Fibroblast of lung (primary cell): ENCODE data around the gene ABCA5.

Experiments used
- EZH2 ChIP-seq: IDR thresholded peaks from 2 replicates; pipeline ENCODE4 v1.5.1; 2012; ENCODE audit warnings: low read length, control low read depth, mild to moderate bottlenecking; ENCODE audit errors: missing control alignments
- TF ChIP-seq, protein P1 (sequence below), 2 donors: IDR thresholded peaks in 1 of 2; conservative IDR thresholded peaks in 1 of 2; 1 replicate in 1 of 2; 2 replicates in 1 of 2; pipeline ENCODE4 v1.5.1; 2011 to 2012; ENCODE audit warnings: low read length in 2 of 2, control low read depth in 1 of 2, inconsistent platforms in 1 of 2, low read depth in 1 of 2, mild to moderate bottlenecking in 1 of 2

DNA sequence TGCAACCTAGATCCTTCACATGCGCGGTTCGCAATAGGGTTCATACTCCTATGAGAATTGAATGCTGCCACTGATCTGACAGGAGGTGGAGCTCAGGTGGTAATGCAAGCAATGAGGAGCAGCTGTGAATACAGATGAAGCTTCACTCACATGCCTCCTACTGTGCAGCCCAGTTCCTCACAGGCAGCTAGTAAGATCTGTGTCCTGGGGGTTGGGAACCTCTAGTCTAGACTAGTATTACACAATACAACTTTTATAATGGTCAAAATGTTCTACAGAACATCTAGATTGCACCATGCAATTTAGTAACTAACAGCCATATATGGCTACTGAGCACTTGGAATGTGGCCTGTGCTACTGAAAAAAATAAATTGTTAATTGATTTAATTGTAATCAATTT lies 26.7 kb downstream of the ABCA5 start:
- TF ChIP-seq, protein P1, sequence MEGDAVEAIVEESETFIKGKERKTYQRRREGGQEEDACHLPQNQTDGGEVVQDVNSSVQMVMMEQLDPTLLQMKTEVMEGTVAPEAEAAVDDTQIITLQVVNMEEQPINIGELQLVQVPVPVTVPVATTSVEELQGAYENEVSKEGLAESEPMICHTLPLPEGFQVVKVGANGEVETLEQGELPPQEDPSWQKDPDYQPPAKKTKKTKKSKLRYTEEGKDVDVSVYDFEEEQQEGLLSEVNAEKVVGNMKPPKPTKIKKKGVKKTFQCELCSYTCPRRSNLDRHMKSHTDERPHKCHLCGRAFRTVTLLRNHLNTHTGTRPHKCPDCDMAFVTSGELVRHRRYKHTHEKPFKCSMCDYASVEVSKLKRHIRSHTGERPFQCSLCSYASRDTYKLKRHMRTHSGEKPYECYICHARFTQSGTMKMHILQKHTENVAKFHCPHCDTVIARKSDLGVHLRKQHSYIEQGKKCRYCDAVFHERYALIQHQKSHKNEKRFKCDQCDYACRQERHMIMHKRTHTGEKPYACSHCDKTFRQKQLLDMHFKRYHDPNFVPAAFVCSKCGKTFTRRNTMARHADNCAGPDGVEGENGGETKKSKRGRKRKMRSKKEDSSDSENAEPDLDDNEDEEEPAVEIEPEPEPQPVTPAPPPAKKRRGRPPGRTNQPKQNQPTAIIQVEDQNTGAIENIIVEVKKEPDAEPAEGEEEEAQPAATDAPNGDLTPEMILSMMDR (conservative IDR thresholded peaks at IDR 0.05 in 1 of 2, IDR thresholded peaks at IDR 0.05 in 1 of 2; ENCODE audit: low read depth in 1 of 2, low read length in 2 of 2): no peak
- no peak for TF ChIP-seq EZH2
